Peyer's patch (tissue), 4 donors: ENCODE results near the gene EXOC4.

Experiments used
- CTCF ChIP-seq, 6 experiments: fragments of 450-650 bp in 4 of 6; fragments of 200-600 bp in 2 of 6; sonication (generic) in 1 of 6; IDR thresholded peaks; one replicate each; pipeline ENCODE4 v1.5.1; 2017 to 2019; ENCODE audit warnings: antibody characterized with exemption in 6 of 6, mild to moderate bottlenecking in 3 of 6, moderate library complexity in 1 of 6
- POLR2A ChIP-seq, 2 donors: fragments of 450-650 bp; IDR thresholded peaks; one replicate each; pipeline ENCODE4 v1.5.1; 2017; ENCODE audit warnings: antibody characterized with exemption in 2 of 2, mild to moderate bottlenecking in 2 of 2, moderate library complexity in 2 of 2

- no peak for TF ChIP-seq CTCF (IDR thresholded peaks at IDR 0.05)
- no peak for TF ChIP-seq POLR2A (IDR thresholded peaks at IDR 0.05)
Measured at GRCh38 chr7:133748443-133749407, 495.8 kb downstream of the EXOC4 start.
